HL-60 (cell line): ENCODE results near the gene ANKRD63.

Experiments used
- CTCF ChIP-seq: IDR thresholded peaks from one replicate; pipeline ENCODE4 v1.5.1; 2011; ENCODE audit warnings: low read length, control low read depth, inconsistent platforms; ENCODE audit not compliant: insufficient read depth
- POLR2AphosphoS5 ChIP-seq: IDR thresholded peaks from 2 replicates; pipeline ENCODE4 v1.6.1; 2012; ENCODE audit warnings: low read depth
- REST ChIP-seq: IDR thresholded peaks from 2 replicates; pipeline ENCODE4 v1.6.1; 2012; ENCODE audit warnings: low read depth; ENCODE audit not compliant: insufficient replicate concordance

- TF ChIP-seq CTCF (no peak), POLR2AphosphoS5 (no peak), REST (no peak)
Observed at GRCh38 chr15:40242601-40243000, 40.3 kb downstream of the ANKRD63 start.
